Stimulated activated CD8-positive, alpha-beta memory T cell treated with anti-CD3 and anti-CD28 coated beads, Interleukin-12 subunit alpha, Interleukin-12 subunit beta, amount 100 ng/mL, for 24 hours (primary cell): ENCODE results near the gene DHCR7.

Experiments
- DNase-seq: peaks from one replicate; pipeline ENCODE4 v3.0.0-alpha.2; 2020; ENCODE audit errors: extremely low read depth

Gene DHCR7

GRCh38 chr11:71448257-71449171 lies at the start of gene DHCR7:
Gene DHCR7 (minus strand): TSS chr11:71448393. CDS start chr11:71444952, 3,441 bp downstream.
- peak; percentile 93 for DNase-seq

DNA sequence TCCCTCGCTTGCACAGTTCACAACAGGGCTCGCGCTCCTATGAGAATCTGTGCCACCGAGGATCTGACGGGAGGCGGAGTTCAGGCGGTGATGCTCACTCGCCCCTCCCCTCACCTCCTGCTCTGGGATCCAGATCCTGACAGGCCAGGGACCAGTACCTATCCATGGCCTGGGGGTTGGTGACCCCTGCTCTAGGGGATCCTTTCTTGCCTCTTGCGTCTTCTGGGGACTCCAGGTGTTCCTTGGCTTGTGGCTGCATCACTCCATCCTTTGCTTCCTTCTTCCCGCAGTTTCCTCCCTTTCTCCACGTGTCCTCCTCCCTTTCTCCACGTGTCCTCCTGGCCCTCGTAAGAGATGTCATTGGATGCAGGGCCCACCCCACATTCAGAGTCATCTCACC lies 48.2 kb upstream of the DHCR7 start:
- DNase-seq = no peak

- DNase-seq = no peak
These were observed 47.4 kb upstream of the DHCR7 start for GRCh38 chr11:71495286-71496230.

DNA sequence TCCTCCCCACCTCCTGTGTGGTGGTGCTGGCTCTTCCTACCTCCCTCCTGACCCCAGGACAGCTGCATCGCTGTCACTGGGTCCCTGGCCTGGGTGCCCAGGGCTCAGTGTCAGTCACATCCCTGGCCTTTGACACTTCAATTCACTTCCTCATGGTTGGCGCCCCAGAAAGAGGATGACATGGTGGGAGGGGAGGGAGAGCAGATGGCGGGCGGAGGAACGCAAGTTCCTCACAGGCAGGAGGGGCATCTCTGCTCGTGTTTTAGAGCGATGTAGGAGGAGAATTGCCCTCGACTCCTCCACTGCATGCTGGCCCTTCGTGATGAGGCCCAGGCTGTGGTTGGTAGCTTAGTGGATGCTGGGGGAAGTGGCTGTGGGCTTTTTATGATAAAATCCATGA lies 43.7 kb upstream of the DHCR7 start:
- DNase-seq = no peak

- DNase-seq = no peak
These were observed 43.3 kb upstream of the DHCR7 start for GRCh38 chr11:71491531-71491930.

GRCh38 chr11:71490731-71491390 lies 42.7 kb upstream of the DHCR7 start:
- no peak for DNase-seq

DNA sequence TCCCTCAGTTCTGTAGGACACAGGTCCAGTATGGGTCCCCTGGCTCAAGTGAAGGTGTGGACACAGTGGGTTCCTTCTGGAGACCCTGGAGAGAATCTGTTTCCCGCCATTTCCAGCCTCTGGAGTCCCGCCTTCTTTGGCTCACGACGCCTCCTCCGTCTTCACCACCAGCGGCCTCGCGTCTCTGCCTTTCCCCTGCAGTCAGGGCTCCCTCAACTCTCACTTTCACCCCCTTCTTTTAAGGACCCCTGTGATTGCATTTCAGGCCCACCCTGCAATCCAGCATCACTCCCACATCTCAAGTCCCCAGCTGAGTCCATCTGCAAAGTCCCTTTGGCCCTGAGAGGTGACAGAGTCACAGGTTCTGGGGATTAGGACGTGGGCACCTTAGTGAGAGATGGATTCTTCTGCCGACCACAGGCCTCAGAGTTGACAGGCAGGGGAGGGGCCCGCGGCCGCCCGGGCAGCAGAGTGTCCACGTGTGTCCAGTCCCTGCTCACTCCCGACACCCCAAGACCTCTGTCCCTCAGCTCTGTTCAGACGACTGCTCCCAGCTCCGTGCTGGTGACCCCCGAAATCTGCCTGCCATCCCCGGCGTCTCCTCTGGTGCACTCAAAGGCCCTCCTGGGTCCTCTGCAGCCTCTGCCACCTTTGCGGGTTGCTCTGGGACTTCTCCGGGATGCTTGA lies 42.0 kb upstream of the DHCR7 start:
- DNase-seq = no peak

DNA sequence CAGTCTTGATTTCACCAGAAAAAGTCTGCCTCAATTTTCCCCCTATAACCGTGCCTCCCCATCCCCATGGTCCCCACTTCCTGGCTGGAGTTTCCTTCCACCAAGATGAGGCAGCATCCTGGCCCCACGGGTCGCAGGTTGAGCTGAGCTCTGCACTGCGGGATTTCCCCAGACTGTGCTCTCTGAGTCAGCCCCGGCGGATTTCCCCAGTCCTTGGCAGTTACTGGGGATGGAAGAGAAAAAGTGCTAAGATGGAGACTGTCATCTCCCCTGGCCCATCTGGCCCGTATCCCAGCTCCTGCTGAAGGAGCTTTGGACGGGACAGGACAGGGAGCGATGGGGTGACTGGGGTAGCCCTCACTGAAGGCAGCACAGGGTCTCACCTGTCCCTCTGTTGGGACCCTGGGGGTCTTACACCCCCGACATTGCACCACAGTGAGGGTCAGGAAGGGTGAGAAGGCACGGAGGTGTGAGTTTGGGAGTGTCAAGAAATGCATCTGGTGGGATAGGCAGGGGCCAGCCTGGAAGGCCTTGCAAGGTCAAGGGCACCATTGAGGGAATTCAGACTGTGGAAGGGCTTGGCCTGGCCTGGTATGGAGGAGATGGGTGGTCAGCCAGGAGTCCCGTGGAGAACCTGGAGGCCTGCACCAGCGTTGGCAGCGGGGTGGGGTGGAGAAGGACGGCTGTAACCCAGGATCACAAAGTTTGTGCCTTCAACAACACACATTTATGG lies 41.3 kb upstream of the DHCR7 start:
- DNase-seq = peak; percentile 22

DNA sequence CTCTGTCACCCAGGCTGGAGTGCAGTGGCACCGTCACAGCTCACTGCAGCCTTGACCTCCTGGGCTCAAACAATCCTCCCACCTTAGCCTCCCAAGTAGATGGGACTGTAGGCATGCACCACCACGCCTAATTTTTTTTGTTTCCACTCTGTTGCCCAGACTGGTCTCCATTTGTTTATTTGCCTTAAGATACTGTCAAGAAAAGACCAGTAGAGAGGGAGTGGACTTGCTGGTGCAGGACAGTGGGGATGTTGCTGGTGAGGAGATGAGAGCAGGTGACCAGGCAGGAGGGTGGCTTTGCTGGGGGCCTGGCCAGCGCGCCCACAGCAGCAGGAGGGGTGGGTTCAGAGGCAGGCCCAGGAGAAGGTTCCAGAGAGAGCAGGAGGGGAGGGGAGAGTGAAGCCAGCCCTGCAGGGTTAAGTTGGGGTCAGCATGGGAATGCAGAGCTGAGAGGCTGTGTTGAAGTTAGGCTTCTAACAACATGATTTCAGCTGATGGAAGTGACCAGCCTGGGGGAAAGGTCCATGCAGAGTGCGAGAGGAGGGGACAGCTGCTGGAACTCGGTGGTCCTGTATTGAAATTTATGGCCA lies 40.6 kb upstream of the DHCR7 start:
- DNase-seq = no peak

DNA sequence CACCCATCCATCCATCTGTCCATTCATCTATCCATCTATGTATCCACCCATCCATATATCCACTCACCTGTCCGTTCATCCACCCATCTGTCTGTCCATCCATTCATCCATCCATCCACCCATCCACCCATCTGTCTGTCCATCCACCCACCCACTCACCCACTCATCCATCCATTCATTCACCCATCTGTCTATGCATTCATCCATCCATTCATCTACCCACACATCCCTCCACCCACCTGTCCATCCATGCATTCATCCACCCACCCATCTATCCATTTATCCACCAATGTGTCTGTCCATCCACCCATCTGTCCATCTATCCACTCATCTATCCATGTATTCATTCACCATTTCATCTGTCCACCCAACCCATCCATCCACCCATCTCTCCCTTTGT lies 38.1 kb upstream of the DHCR7 start:
- no peak for DNase-seq

DNA sequence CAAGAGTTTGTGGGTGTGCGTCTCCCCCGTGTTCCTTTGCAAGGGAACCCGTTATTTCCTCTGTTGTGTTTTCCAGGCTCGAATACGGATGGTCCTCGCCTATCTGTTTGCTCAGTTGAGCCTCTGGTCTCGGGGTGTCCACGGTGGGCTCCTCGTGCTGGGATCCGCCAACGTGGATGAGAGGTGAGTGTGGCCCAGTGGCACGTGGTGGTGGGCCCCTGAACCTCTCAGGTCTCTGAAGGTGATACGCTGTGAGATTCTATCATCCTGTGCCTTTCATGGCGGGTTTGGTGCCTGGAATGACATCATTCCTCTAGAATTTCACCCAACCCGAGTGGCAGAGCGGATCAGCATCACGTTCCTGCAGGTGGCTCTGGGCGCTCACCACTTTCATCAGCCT lies 37.3 kb upstream of the DHCR7 start:
- no peak for DNase-seq

DNA sequence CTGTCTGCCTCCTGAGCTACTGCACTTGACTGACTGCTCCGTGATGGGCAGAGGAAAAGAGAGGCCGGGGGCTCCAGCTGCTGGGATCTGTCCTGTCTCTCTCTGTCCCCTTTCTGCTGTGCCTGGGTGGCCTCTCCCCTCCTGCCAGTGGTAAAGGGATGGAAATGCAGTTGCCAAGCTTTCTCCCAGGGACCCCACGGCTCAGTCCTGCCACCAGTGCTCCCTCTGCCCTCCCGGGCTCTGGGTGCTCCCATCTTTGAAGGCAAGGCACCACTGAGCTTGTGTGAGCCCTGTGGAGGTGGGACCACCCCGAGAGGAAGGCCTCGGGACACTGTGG lies 36.8 kb upstream of the DHCR7 start:
- DNase-seq = no peak

- no peak for DNase-seq
These were observed 36.3 kb upstream of the DHCR7 start for GRCh38 chr11:71484248-71485062.

GRCh38 chr11:71483692-71484091 lies 35.5 kb upstream of the DHCR7 start:
- no peak for DNase-seq

- no peak for DNase-seq
These were observed 34.7 kb upstream of the DHCR7 start for GRCh38 chr11:71482746-71483364.

GRCh38 chr11:71482216-71482615 lies 34.0 kb upstream of the DHCR7 start:
- DNase-seq = no peak

GRCh38 chr11:71481101-71481960 lies 33.1 kb upstream of the DHCR7 start:
- DNase-seq = no peak

- DNase-seq = no peak
These were observed 30.3 kb upstream of the DHCR7 start for GRCh38 chr11:71478528-71478840.
